GM06990 (cell line): Measurements from ENCODE around the gene MEF2A.

ENCODE experiments used
- DNase-seq: peaks from one replicate; pipeline ENCODE4 v3.0.0-alpha.2; 2011; ENCODE audit not compliant: insufficient read length; ENCODE audit errors: extremely low read depth
- H3K27me3 ChIP-seq: replicated peaks from 2 replicates; pipeline ENCODE4 v1.6.0; 2011; ENCODE audit warnings: low read length; ENCODE audit not compliant: control insufficient read depth, insufficient read depth
- H3K36me3 ChIP-seq: 2 replicates; pipeline ENCODE4 v1.5.1; 2011; ENCODE audit warnings: low read length; ENCODE audit not compliant: control insufficient read depth, insufficient read depth
- H3K4me3 ChIP-seq: replicated peaks from 2 replicates; pipeline ENCODE4 v1.5.1; 2011; ENCODE audit warnings: low read depth, mild to moderate bottlenecking, control low read depth, low read length
- TF ChIP-seq, protein P1 (sequence below): IDR thresholded peaks from 2 replicates; pipeline ENCODE4 v1.5.1; 2011; ENCODE audit warnings: low read length, control low read depth, mild to moderate bottlenecking, inconsistent platforms; ENCODE audit not compliant: insufficient read depth, poor library complexity, severe bottlenecking

Gene MEF2A

GRCh38 chr15:99752556-99752955 is 186.8 kb downstream of the MEF2A start:
- no peak for DNase-seq
- TF ChIP-seq, protein P1, sequence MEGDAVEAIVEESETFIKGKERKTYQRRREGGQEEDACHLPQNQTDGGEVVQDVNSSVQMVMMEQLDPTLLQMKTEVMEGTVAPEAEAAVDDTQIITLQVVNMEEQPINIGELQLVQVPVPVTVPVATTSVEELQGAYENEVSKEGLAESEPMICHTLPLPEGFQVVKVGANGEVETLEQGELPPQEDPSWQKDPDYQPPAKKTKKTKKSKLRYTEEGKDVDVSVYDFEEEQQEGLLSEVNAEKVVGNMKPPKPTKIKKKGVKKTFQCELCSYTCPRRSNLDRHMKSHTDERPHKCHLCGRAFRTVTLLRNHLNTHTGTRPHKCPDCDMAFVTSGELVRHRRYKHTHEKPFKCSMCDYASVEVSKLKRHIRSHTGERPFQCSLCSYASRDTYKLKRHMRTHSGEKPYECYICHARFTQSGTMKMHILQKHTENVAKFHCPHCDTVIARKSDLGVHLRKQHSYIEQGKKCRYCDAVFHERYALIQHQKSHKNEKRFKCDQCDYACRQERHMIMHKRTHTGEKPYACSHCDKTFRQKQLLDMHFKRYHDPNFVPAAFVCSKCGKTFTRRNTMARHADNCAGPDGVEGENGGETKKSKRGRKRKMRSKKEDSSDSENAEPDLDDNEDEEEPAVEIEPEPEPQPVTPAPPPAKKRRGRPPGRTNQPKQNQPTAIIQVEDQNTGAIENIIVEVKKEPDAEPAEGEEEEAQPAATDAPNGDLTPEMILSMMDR = no peak
- no peak overlapping the region for H3K4me3 ChIP-seq

DNA sequence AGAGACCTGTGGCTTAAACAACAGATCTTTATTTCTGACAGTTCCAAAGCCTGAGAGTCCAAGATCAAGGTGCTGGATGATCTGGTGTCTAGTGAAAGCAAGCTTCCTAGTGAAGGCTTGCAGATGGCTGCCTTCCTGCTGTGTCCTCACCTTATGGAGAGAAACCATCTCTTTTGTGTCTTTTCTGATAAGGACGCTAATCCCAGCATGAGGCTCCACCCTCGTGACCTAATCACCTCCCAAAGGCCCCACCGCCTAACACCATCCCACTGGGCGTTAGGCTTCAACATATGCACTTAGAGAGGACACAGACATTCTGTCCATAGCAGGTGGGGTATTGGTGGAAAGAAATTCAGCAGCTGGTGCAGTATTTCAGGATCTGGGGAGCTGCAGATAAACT is 187.3 kb downstream of the MEF2A start:
- H3K27me3 ChIP-seq = no peaks in the 10 kb centered on the region
- H3K4me3 ChIP-seq = no peak overlapping the region
- DNase-seq = no peak
- TF ChIP-seq, protein P1 = no peak
- H3K36me3 ChIP-seq = no peaks in the 10 kb centered on the region

More at GRCh38 chr15:99752556-99752955, 186.8 kb downstream of the MEF2A start:
- Histone ChIP-seq H3K36me3 (no peaks in the 10 kb centered on the region), H3K27me3 (no peaks in the 10 kb centered on the region)

DNA sequence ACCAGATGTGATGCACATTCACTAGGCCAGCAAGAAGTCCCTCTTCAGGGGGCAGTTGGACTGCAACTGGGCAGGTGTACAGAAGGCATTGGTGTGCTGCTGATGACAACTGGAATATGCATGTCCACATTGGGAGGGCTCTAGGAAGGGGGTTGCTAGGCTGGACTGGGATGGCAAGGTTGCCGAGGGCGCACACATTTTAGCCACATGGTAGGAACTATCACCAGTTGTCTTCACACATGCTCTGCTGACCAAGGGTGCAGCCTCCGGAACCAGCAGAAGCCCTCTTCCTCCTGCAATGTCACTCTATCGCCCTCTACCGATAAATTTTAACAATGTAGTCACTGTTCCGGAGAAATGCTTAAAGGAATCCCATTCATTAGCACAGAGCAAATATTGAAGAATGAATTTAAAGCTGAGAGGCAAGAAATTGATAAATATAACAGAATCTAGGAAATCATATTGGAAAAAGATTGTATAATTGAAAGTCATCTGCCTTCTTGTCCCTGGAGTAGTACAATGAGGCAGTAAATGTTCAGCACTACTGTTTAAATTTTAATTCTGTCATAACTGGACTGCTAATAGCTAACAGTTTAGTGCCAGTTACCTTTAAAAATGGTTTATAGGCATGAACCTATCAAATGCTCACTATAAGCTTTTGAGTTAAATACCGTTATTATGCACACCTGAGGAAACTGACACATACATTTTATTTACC is 190.1 kb downstream of the MEF2A start:
- no peak overlapping the region for H3K4me3 ChIP-seq
- TF ChIP-seq, protein P1 = peak; percentile 81
- DNase-seq = peak; percentile 43
- no peaks in the 10 kb centered on the region for H3K27me3 ChIP-seq
- H3K36me3 ChIP-seq = no peaks in the 10 kb centered on the region

DNA sequence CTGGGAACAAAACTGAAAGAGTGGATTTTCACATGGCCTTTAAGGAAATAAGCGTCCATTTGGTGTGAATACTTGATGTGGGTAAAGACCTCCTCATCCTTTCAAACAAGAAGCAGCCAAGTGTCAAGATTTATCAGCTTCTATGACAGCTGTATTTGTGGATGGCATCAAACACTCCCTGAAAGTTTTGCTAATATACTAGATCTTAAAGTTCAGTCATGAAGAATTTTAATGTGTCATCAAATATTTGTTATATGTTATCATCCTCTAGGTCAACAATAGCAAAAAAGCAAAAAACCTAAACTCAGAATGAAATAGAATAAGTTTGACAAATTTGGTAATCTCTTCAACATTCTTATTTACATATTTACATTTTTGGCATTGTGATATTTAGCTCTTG is 196.5 kb downstream of the MEF2A start:
- TF ChIP-seq, protein P1 = no peak
- Histone ChIP-seq H3K4me3 (no peak overlapping the region), H3K27me3 (no peaks in the 10 kb centered on the region), H3K36me3 (no peaks in the 10 kb centered on the region)
- no peak for DNase-seq

DNA sequence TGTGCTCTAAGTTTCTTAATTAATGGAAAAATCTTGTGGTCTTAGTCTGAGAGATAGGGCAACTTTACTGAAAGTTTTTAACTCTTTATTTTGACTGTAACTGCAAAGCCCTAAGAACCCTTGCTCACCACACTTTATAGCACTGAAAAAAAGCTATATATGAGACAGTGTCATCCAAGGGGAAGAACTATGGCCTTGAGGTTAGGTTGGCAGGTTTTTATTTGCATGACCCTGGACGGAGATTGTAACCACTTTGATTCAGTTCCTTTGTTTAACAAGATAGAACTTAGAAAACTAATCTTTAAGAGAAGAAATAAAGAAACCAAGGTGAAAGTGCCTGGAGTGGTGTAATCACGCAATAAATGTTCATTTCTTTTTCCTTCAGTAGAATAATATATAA is 198.0 kb downstream of the MEF2A start:
- H3K36me3 ChIP-seq = no peaks in the 10 kb centered on the region
- no peak for DNase-seq
- H3K4me3 ChIP-seq = no peak overlapping the region
- TF ChIP-seq, protein P1 = no peak
- no peaks in the 10 kb centered on the region for H3K27me3 ChIP-seq
